ENCODE data around the gene RTRAF. TPM values are rescaled to one million over a fixed set of nuclear protein-coding genes. Genes with fewer than 3 reads are reported as not detected.
A peak's percentile ranks its signal among the peaks of the same experiment; 100 is the strongest.

Gene RTRAF
- total RNA-seq, 2 donors from 2014 or later, result 75.4 to 80.7 TPM

DNA sequence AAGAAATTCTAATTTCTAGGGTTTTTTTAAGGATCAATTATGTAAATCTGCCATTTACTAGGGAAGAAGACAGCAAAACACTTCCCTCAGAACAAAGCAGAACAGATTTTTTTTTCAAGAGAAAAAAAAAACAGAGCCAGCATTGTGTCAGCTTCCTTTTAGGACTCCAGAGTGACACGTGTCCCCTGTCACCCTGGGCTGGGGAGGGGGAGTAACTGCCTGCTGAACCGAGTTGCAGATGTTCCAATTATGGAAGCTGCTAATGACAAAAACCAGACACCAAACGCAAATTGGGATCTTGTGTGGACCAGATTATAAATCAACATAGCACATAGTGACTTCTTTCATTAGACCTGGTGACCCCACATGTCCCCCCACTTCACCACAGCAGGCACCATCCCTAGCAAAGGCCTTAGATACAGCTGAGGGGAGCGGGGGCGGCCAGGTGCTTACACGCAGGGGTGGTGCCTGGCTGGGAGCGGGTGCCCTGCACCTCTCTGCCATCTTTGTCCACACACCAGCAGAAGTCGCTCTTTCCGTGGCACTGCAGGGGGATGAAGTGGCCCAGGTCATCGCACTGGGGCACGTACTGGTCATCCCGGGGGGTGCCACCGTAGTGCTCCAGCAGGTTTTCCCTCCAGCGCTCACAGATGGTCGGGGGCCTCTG is 25.4 kb downstream of the RTRAF start:
- Histone ChIP-seq H3K9me3 (no peaks in the 10 kb centered on the region), H3K4me1 (peaks cover 0 to 78% of the 10 kb centered on the region in 2 donors), H3K36me3 (peaks cover 28% of the 10 kb centered on the region), H3K4me3 (no peak overlapping the region), H3K27ac (peak overlapping the region; percentile 80 to 85), H3K27me3 (no peaks in the 10 kb centered on the region)
- DNase-seq (ENCODE audit: low spot score), result no peak
- TF ChIP-seq, protein P1, sequence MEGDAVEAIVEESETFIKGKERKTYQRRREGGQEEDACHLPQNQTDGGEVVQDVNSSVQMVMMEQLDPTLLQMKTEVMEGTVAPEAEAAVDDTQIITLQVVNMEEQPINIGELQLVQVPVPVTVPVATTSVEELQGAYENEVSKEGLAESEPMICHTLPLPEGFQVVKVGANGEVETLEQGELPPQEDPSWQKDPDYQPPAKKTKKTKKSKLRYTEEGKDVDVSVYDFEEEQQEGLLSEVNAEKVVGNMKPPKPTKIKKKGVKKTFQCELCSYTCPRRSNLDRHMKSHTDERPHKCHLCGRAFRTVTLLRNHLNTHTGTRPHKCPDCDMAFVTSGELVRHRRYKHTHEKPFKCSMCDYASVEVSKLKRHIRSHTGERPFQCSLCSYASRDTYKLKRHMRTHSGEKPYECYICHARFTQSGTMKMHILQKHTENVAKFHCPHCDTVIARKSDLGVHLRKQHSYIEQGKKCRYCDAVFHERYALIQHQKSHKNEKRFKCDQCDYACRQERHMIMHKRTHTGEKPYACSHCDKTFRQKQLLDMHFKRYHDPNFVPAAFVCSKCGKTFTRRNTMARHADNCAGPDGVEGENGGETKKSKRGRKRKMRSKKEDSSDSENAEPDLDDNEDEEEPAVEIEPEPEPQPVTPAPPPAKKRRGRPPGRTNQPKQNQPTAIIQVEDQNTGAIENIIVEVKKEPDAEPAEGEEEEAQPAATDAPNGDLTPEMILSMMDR (IDR thresholded peaks at IDR 0.05), result no peak

DNA sequence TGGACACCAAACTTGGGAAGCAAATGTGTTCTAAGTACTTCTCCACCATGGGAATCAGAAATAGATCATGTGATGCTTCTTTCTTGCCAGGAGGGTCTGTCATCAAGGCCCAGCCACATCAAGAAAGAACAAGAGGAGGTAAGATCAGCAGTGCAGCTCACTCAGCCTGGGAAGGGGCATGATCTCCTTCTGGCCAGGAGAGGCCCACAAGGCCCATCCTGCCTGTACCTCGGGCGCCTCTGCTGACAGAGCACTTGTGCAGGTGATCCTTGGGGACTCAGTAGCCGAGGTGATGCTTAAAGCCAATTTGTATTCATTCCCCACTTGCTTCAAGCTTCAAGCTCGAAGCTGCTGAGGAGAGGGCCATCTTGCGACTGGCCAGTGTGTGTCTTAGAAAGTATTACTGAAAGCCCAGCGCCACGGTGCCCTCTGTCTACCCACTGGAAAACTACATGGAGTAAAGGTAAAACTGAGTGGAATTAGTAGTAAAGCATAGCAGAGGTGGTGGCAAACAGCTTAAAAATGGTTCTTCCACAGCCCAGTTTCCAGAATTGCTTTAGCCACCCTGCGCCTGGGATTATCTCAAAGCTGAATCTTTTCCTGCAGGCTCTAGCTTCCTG is 26.2 kb downstream of the RTRAF start:
- peaks cover 0 to 86% of the 10 kb centered on the region in 2 donors for H3K4me1 ChIP-seq
- H3K36me3 ChIP-seq, result peaks cover 27% of the 10 kb centered on the region
- TF ChIP-seq, protein P1 (IDR thresholded peaks at IDR 0.05), result peak; percentile 43 to 73
- H3K27ac ChIP-seq, result peak overlapping the region; percentile 80 to 85
- DNase-seq (ENCODE audit: low spot score), result no peak
- H3K4me3 ChIP-seq, result no peak overlapping the region
- H3K9me3 ChIP-seq, result no peaks in the 10 kb centered on the region
- no peaks in the 10 kb centered on the region for H3K27me3 ChIP-seq

DNA sequence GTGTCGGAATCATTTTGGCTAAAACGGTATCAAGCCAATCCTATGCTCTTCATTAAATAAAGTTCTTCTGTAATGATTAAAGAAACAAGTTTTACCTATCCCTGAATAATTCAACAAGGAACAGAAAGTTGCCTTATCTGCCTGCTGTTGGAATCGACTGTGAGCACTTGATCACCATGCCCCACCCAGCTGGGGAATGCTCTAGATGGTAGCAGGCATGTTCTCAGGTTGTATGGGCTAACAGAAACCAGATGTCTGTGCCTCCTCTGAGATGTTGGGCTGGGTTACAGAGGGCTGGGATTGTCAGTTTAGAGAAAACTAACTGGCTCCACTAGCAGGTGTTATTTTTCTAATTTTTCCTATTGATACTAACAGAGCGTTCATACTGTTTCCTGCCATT is 28.9 kb downstream of the RTRAF start:
- H3K27me3 ChIP-seq, result no peaks in the 10 kb centered on the region
- DNase-seq (ENCODE audit: low spot score), result no peak
- TF ChIP-seq, protein P1 (IDR thresholded peaks at IDR 0.05), result no peak
- peaks cover 15% of the 10 kb centered on the region for H3K36me3 ChIP-seq
- no peaks in the 10 kb centered on the region for H3K9me3 ChIP-seq
- peak overlapping the region in 1 of 2 donors; percentile 12 for H3K27ac ChIP-seq
- H3K4me3 ChIP-seq, result no peak overlapping the region
- H3K4me1 ChIP-seq, result peaks cover 0 to 88% of the 10 kb centered on the region in 2 donors

DNA sequence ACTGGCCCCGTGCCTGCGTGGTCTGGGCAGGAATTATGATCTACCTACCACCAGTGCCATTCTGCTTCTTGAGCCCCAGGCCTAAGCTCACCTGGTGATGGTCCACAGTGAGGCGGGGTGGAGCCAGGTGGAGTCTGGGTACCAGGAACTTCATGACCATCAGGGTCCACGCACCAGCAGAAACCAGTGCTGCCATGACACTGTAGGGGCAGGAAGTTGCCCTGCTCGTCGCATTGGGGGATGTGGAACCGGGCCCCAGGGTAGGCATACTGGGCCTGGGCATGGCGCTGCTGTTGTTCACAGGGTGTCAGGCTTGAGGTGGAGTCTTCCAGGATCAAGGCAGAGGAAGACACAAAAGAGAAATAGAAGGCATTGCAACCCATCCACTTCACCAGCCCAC is 29.6 kb downstream of the RTRAF start:
- H3K4me1 ChIP-seq, result peaks cover 0 to 88% of the 10 kb centered on the region in 2 donors
- H3K4me3 ChIP-seq, result no peak overlapping the region
- peak overlapping the region in 1 of 2 donors; percentile 12 for H3K27ac ChIP-seq
- TF ChIP-seq, protein P1 (IDR thresholded peaks at IDR 0.05), result no peak
- no peaks in the 10 kb centered on the region for H3K9me3 ChIP-seq
- no peak for DNase-seq (ENCODE audit: low spot score)
- peaks cover 15% of the 10 kb centered on the region for H3K36me3 ChIP-seq
- no peaks in the 10 kb centered on the region for H3K27me3 ChIP-seq

DNA sequence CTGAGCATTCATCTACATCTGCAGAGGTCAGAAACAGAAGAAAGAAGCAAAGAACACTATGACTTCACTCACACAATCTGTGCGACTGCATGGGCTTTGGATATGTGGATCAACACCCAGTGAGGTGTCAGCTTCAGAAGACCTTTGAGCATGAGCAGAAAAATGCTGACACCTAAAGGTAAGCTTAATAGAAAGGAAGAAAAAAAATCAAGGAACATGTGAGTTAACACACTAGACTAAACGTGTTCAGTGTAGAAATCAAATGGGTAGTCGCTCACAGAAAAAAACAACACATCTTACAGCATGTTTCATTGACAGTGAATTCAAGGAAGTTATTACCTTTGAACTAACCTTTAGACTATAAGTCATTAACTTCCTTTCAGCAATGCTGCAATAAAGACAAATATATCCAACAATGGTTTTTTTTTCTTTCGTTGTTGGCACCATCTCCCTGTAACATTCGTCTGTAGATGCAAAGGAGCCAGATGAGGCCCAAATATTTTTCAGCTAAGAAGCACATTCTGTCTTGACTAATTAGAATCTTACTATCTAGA is 30.9 kb downstream of the RTRAF start:
- Histone ChIP-seq H3K27ac (peak overlapping the region; percentile 4 to 52), H3K27me3 (no peaks in the 10 kb centered on the region), H3K4me1 (peaks cover 0 to 87% of the 10 kb centered on the region in 2 donors), H3K9me3 (no peaks in the 10 kb centered on the region), H3K4me3 (no peak overlapping the region), H3K36me3 (peaks cover 15% of the 10 kb centered on the region)
- no peak for DNase-seq (ENCODE audit: low spot score)
- TF ChIP-seq, protein P1 (IDR thresholded peaks at IDR 0.05), result no peak

Data from right atrium auricular region (tissue), 2 donors.